Mesothelial cell of epicardium (in vitro differentiated cells): Measurements from ENCODE around the gene TAF1C. TPM values are rescaled to one million over a fixed set of nuclear protein-coding genes. Genes with fewer than 3 reads are reported as not detected.

ENCODE experiments used
- DNase-seq, 2 experiments: peaks; one replicate each; pipeline ENCODE4 v3.0.0; 2021; ENCODE audit warnings: low spot score in 2 of 2; ENCODE audit not compliant: unreplicated experiment in 2 of 2
- H3K27ac Mint-ChIP-seq: 2 replicates; pipeline ENCODE4 v1.8.0; 2021; ENCODE audit warnings: mixed read lengths
- H3K27me3 Mint-ChIP-seq: 2 replicates; pipeline ENCODE4 v1.8.0; 2021; ENCODE audit warnings: low read depth, mixed read lengths
- H3K36me3 Mint-ChIP-seq: 2 replicates; pipeline ENCODE4 v1.8.0; 2021; ENCODE audit warnings: mixed read lengths
- H3K4me1 Mint-ChIP-seq: 2 replicates; pipeline ENCODE4 v1.8.0; 2021; ENCODE audit warnings: mixed read lengths
- H3K4me3 Mint-ChIP-seq: 2 replicates; pipeline ENCODE4 v1.8.0; 2021; ENCODE audit warnings: mild to moderate bottlenecking, moderate library complexity, mixed read lengths
- H3K9me3 Mint-ChIP-seq: 2 replicates; pipeline ENCODE4 v1.8.0; 2021; ENCODE audit warnings: mixed read lengths
- total RNA-seq: library from RNA; stranded (reverse); gene quantifications from 3 replicates; pipeline ENCODE4 v1.2.1, GENCODE V29; 2021
- TF ChIP-seq, protein P1 (sequence below): fragments of 200-600 bp; sonication (generic); IDR thresholded peaks from one replicate; pipeline ENCODE4 v1.5.0; 2021; ENCODE audit warnings: antibody characterized with exemption; ENCODE audit not compliant: unreplicated experiment

The TAF1C gene
- total RNA-seq, 1 donor from 2014 or later, result 88.6 TPM

DNA sequence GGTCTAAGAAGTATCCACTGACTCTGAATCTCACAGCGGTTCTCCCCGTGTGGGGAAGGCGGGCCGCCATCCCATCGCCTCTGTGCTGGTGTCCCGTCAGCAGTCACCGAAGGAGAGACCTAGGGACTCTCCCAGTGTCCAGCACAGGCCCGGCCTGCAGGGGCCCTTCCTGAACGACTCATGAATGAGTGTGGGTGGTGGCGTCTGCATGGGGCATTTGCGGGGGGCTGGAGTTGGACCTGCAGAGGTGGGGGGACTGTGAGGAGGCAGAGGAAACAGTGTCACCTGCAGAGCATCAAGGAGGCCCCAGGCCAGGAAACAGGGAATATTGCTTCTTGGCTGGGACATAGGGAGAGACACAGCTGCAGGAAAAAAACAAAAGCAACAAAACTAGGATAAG, 42.6 kb upstream of the TAF1C start:
- Mint-ChIP-seq H3K9me3 (no peaks in the 10 kb centered on the region), H3K36me3 (no peaks in the 10 kb centered on the region), H3K4me3 (no peak overlapping the region), H3K27ac (no peak overlapping the region), H3K4me1 (peaks cover 3% of the 10 kb centered on the region), H3K27me3 (no peaks in the 10 kb centered on the region)
- TF ChIP-seq, protein P1, sequence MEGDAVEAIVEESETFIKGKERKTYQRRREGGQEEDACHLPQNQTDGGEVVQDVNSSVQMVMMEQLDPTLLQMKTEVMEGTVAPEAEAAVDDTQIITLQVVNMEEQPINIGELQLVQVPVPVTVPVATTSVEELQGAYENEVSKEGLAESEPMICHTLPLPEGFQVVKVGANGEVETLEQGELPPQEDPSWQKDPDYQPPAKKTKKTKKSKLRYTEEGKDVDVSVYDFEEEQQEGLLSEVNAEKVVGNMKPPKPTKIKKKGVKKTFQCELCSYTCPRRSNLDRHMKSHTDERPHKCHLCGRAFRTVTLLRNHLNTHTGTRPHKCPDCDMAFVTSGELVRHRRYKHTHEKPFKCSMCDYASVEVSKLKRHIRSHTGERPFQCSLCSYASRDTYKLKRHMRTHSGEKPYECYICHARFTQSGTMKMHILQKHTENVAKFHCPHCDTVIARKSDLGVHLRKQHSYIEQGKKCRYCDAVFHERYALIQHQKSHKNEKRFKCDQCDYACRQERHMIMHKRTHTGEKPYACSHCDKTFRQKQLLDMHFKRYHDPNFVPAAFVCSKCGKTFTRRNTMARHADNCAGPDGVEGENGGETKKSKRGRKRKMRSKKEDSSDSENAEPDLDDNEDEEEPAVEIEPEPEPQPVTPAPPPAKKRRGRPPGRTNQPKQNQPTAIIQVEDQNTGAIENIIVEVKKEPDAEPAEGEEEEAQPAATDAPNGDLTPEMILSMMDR, result no peak
- DNase-seq, result no peak

GRCh38 chr16:84228256-84228838, 41.5 kb upstream of the TAF1C start:
- no peak for DNase-seq
- H3K9me3 Mint-ChIP-seq, result no peaks in the 10 kb centered on the region
- TF ChIP-seq, protein P1, result no peak
- H3K27me3 Mint-ChIP-seq, result no peaks in the 10 kb centered on the region
- H3K4me3 Mint-ChIP-seq, result no peak overlapping the region
- peaks cover 3% of the 10 kb centered on the region for H3K4me1 Mint-ChIP-seq
- no peaks in the 10 kb centered on the region for H3K36me3 Mint-ChIP-seq
- no peak overlapping the region for H3K27ac Mint-ChIP-seq

- no peak overlapping the region for H3K4me3 Mint-ChIP-seq
Observed at GRCh38 chr16:84227548-84227947, 40.7 kb upstream of the TAF1C start.

DNA sequence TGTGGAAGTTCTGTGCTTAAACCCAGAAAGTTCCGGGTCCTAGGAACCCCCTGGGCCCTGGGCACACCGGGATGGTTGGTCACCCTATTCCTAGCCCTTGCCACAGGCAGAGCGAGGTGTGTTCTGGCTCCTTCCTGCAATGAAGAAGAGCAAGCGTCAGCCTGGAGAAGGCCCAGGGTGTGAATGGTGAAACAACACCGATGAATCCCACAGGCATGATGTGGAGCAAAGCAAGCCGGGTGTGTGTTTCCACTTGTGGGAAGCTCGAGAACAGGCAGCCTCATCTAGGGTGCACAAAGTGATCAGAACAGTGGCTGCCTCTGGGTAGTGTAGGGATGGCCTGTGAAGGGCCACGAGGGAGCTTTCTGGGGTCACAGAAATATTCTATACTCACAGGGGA, 39.2 kb upstream of the TAF1C start:
- no peaks in the 10 kb centered on the region for H3K27me3 Mint-ChIP-seq
- H3K9me3 Mint-ChIP-seq, result no peaks in the 10 kb centered on the region
- no peak overlapping the region for H3K4me3 Mint-ChIP-seq
- H3K4me1 Mint-ChIP-seq, result peaks cover 3% of the 10 kb centered on the region
- TF ChIP-seq, protein P1, result no peak
- DNase-seq, result no peak
- no peaks in the 10 kb centered on the region for H3K36me3 Mint-ChIP-seq
- H3K27ac Mint-ChIP-seq, result no peak overlapping the region

More at GRCh38 chr16:84227548-84227947, 40.7 kb upstream of the TAF1C start:
- no peak overlapping the region for H3K27ac Mint-ChIP-seq
- no peaks in the 10 kb centered on the region for H3K27me3 Mint-ChIP-seq
- H3K36me3 Mint-ChIP-seq, result no peaks in the 10 kb centered on the region
- peaks cover 3% of the 10 kb centered on the region for H3K4me1 Mint-ChIP-seq
- H3K9me3 Mint-ChIP-seq, result no peaks in the 10 kb centered on the region
- TF ChIP-seq, protein P1, result no peak
- DNase-seq, result no peak

DNA sequence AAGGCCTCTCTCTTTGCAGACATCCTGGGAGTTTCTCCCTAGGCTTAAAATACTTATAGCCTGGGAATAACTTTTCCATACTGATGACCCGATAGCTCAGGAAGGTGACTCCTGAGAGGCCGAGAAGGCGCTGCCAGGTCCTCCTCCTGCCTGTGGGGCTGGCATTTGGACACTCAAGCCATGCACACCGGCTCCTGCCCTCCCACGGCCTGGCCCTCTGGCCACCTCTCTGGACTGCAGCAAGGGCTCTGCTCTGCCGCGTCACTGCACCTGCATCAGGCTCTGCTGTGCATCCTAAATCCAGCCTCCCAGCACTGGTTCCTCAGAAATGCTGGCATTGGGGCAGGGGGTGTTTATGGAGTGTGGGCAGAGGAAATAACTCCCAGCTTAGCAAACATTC, 38.7 kb upstream of the TAF1C start:
- H3K27ac Mint-ChIP-seq, result no peak overlapping the region

More for the DNA sequence above, 38.7 kb upstream of the TAF1C start:
- DNase-seq, result no peak
- no peaks in the 10 kb centered on the region for H3K36me3 Mint-ChIP-seq
- H3K9me3 Mint-ChIP-seq, result no peaks in the 10 kb centered on the region
- TF ChIP-seq, protein P1, result no peak
- H3K27me3 Mint-ChIP-seq, result no peaks in the 10 kb centered on the region
- H3K4me3 Mint-ChIP-seq, result no peak overlapping the region
- H3K4me1 Mint-ChIP-seq, result peaks cover 3% of the 10 kb centered on the region
